ENCODE data around the gene CNTFR.

The CNTFR gene

DNA sequence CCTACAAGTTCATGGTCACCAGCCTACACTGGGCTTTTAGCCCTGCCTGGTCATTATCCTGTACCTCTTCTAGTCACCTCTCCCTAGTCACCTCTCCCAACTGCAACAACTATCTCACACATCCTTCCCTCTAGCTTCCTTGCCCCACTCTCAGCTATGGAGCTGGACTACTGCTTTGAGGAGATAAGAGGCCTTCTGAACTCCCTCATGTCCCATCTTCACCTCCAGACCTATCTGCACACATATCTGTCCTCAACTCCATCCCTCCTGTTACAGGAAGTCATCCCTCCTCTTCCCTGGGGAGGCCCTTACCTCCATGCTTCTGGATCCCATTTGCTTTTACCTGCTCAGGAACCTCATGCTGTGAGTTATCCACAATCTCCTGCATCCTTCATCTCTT, 16.7 kb upstream of the CNTFR start:
- Mint-ChIP-seq H3K27me3 (no peaks in the 10 kb centered on the region), H3K9me3 (no peaks in the 10 kb centered on the region), H3K27ac (no peak overlapping the region), H3K4me1 (peaks cover 2% of the 10 kb centered on the region), H3K4me3 (no peak overlapping the region)
- ATAC-seq (no peak), DNase-seq (no peak)

DNA sequence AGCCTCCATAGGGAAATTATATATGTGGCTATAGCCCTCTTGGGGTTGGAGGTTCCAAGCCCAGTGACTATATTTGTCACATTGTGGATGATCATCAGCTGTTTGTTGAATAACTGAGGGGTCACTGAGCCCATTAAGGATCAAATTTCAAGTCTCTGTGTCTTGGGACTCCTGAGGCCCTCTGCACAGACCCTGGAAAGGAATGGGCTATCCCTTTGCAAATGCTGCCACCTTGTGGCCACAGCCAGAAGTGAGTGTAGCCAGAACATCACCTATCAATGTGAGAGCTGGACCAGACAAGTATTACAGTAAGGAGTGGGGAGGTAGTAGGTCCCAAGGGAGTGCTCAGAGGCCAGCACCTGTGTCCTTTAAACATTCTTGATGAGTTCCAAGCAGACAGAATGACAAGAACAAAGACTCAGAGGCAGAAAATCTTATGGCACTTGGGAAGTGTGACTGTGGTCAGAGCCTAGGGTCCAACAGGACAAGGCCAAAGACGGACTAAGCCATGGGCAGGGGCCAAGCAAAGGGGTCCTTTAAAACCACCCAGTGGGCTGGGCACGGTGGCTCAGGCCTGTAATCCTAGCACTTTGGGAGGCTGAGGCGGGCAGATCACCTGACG, 14.2 kb upstream of the CNTFR start:
- Mint-ChIP-seq H3K27ac (no peak overlapping the region), H3K4me3 (no peak overlapping the region), H3K4me1 (no peaks in the 10 kb centered on the region), H3K9me3 (no peaks in the 10 kb centered on the region), H3K27me3 (no peaks in the 10 kb centered on the region)
- ATAC-seq (peak; percentile 92), DNase-seq (peak; percentile 76 to 78)

DNA sequence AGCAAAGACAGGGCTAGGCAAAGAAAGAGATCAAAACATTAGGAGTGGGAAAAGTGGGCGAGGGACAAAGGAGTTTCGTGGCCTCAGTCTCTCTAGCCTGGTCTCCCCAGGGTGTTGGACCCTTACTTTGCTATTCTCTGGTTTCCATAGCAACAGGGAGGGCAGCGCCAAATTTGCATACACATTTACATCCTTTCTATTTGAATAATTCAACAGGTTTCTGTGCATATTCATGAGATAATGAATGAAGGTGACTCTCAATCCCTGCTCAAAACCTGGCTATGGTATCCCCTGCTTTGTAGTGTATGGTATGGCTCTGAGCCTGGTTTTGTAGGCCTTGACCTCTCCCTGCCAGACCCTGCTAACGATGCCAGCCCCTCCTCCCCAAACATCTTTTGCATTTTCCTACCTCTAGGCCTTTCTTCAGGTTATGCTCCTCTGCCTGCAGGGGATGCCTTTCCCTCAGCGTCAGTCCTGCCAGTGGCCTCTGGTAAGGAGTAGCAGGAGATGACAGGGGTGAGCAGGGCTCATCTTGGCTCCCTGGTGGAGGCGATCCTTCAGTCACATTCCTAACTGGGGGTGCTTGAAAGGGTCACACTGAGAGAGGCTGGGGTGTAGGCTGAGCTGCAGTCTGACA, 12.5 kb upstream of the CNTFR start:
- H3K9me3 Mint-ChIP-seq, result no peaks in the 10 kb centered on the region
- no peak for DNase-seq
- no peak for ATAC-seq
- H3K4me3 Mint-ChIP-seq, result no peak overlapping the region
- no peak overlapping the region for H3K27ac Mint-ChIP-seq
- no peaks in the 10 kb centered on the region for H3K27me3 Mint-ChIP-seq
- H3K4me1 Mint-ChIP-seq, result no peaks in the 10 kb centered on the region

DNA sequence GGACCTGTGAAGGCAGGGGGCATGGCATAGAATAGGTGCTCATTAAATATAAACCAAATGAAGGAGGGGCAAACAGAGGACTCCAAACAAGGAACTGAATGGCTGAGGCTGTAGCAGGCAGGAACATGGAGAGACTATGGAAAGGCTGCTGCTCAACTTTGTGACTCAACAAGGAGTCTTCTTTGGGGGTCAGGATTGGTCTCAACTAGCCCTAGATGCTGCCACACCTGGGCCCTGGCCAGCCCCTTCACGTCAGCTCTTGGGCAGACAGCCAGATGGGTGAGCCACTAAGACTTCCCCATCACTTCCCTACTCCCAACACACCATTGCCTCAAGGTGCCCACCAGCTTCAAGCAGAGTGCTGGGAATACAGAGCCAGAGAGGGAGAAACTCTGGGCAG, 11.4 kb upstream of the CNTFR start:
- H3K9me3 Mint-ChIP-seq, result no peaks in the 10 kb centered on the region
- no peak overlapping the region for H3K4me3 Mint-ChIP-seq
- no peak for ATAC-seq
- peaks cover 10% of the 10 kb centered on the region for H3K27me3 Mint-ChIP-seq
- DNase-seq, result no peak
- H3K4me1 Mint-ChIP-seq, result no peaks in the 10 kb centered on the region
- H3K27ac Mint-ChIP-seq, result no peak overlapping the region

DNA sequence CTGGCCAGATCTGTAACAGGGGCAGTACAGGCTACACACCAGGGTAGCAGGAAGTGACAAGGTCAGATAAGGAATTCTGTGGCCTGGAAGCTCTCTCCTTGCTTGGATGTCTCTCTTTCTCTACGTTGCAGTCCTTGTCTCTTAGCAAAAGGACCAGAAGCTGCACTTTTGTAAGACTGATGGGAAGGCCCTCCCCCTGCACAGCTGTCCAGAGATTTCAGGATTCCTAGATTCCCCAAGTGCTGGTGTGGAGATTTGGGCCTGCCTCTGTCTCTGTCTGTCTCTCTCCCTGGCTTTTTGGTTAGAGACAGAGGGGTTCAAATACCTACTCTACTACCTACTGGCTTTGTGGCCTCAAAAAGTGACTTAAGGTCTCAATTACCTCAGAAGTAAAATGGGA, 10.0 kb upstream of the CNTFR start:
- H3K27me3 Mint-ChIP-seq, result peaks cover 11% of the 10 kb centered on the region
- no peaks in the 10 kb centered on the region for H3K9me3 Mint-ChIP-seq
- H3K4me3 Mint-ChIP-seq, result no peak overlapping the region
- DNase-seq (no peak), ATAC-seq (no peak)
- no peaks in the 10 kb centered on the region for H3K4me1 Mint-ChIP-seq
- H3K27ac Mint-ChIP-seq, result no peak overlapping the region

DNA sequence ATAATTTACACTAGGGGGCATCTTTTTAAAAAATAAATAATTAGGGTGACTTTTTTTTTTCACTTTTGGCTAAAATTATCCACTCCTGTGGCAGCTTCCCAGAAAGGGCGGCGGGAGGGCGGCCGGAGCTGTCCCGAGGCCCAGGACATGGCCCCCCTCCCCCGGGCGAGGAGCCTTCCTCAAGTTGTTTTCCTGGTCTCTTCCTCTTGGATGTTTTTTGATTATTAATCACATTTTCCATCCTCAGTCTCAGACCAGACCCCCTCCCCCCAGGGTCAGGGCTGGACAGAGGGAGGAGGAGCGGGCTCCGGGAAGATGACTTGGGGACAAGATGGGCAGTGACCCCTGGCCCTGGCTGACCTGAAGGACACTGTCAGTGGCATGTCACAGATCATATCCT, 4.7 kb upstream of the CNTFR start:
- ATAC-seq, result no peak
- H3K4me1 Mint-ChIP-seq, result peaks cover 38% of the 10 kb centered on the region
- no peaks in the 10 kb centered on the region for H3K9me3 Mint-ChIP-seq
- no peak overlapping the region for H3K27ac Mint-ChIP-seq
- peaks cover 56% of the 10 kb centered on the region for H3K27me3 Mint-ChIP-seq
- H3K4me3 Mint-ChIP-seq, result no peak overlapping the region
- no peak for DNase-seq

DNA sequence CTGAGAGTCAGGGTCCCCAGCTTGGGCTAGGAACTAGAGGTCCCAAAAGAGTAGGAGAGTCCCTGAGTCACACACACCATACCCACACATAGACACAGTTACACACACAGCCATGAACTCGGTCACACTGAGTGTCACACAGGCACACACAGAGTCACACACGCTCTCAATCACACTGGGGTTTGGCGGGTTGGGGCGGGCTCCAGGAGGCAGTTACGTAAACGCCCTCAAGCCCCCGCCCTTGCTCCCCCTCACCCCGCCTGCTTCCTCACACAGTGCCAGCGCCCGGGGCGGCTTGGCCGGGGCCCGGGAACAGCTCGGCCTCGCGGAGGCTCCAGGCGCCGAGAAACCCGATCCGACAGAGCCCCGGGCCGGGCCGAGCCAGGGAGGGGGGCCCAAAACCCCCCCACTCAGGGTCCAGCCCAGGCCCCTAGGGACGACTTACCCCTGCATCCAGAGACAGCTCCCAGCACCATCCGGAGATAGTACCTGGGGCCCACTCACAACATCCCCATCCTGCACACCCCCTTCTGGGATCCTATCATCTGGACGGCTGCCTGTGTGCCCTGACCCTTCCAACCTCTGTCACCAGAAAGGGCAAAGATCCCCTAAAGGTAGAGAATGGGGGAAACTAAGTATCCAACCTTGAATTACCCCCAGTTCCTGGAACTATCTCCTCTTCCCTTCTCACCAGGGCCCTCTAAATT, 3.5 kb upstream of the CNTFR start:
- H3K4me1 Mint-ChIP-seq, result peaks cover 48% of the 10 kb centered on the region
- peaks cover 67% of the 10 kb centered on the region for H3K27me3 Mint-ChIP-seq
- H3K27ac Mint-ChIP-seq, result no peak overlapping the region
- H3K9me3 Mint-ChIP-seq, result no peaks in the 10 kb centered on the region
- ATAC-seq (peak; percentile 24), DNase-seq (no peak)
- H3K4me3 Mint-ChIP-seq, result no peak overlapping the region

DNA sequence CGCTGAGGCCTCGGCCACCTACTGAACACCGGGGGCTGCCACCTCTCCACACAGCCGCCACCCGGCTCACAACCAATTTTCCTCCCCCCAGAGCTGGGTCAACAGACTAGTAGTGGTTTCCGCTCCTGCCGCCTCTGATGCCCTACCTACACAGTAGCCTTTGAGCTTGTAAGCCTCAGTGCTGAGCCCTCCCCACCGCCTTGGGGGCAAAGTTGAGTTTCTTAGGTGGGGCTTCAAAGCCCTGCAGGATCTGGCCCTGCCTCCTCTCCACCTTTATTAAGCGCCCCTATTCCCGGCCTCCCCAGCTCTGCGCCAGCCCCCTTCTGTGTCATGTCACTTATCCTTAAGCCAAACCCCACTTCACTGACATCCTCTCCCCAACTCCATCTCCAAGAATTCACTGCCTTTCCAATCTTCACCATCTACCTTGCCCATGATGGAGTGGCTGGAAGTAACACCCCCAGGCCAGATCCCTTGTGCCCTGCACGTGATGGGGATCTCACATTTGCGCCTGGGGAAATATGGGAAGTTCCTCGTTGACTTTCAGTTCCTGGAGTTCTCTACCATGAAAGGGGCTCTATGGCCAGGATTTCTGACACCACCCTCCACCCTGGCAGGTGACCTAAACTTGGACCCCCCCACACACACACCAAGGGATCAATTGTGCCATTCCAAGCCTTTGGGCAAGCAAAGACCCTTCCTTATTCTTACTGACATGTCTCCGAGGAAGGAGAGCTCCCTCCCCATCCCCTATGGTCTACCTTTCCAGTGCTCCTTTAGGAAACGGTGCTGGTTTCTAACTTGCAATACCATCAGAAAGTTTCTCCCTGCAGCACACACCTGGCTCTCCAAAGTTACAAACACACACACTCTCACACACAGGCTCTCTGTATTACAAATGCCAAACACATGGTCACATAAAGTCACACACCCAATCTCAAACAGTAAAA, 2.7 kb upstream of the CNTFR start:
- H3K27me3 Mint-ChIP-seq, result peaks cover 75% of the 10 kb centered on the region
- peaks cover 48% of the 10 kb centered on the region for H3K4me1 Mint-ChIP-seq
- no peaks in the 10 kb centered on the region for H3K9me3 Mint-ChIP-seq
- ATAC-seq, result no peak
- no peak for DNase-seq
- peak overlapping the region; percentile 73 to 84 for H3K4me3 Mint-ChIP-seq
- H3K27ac Mint-ChIP-seq, result no peak overlapping the region

DNA sequence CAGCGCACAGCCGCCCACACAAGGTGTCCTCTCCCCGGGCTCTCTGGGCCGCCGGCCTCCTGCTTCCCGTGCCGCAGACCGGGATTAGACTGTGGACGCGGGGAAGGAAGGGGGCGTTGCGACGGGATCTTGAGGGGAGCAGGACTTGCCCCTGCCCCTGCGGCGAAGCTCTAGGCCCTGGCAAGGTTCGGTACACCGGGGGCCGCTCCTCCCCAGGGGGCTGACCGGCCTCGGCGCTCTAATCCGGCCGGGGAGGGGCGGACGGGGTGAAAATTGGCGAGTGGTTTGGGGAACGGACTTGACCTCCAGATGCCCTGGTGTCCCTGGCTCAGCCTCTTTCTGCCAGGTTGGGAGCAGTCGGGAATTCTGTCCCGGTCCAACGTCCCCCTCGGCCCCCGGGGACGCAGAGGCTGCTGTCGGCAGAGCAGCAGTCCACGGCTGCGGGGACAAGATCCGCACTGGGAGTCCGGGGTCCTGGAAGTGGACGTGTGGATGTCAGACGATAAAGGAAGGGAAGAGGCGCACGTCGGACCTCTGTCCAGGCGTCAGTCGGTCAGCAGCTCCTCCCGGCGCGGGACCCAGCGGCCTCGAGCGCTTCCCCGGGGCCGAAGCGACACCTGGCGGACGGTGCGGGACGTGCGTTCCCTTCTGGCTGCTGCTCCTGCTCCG, 1.9 kb upstream of the CNTFR start:
- Mint-ChIP-seq H3K27ac (no peak overlapping the region), H3K4me1 (peaks cover 48% of the 10 kb centered on the region), H3K27me3 (peaks cover 79% of the 10 kb centered on the region), H3K9me3 (no peaks in the 10 kb centered on the region), H3K4me3 (peak overlapping the region; percentile 73 to 84)
- DNase-seq, result peak; percentile 79 to 81
- ATAC-seq, result peak; percentile 79

DNA sequence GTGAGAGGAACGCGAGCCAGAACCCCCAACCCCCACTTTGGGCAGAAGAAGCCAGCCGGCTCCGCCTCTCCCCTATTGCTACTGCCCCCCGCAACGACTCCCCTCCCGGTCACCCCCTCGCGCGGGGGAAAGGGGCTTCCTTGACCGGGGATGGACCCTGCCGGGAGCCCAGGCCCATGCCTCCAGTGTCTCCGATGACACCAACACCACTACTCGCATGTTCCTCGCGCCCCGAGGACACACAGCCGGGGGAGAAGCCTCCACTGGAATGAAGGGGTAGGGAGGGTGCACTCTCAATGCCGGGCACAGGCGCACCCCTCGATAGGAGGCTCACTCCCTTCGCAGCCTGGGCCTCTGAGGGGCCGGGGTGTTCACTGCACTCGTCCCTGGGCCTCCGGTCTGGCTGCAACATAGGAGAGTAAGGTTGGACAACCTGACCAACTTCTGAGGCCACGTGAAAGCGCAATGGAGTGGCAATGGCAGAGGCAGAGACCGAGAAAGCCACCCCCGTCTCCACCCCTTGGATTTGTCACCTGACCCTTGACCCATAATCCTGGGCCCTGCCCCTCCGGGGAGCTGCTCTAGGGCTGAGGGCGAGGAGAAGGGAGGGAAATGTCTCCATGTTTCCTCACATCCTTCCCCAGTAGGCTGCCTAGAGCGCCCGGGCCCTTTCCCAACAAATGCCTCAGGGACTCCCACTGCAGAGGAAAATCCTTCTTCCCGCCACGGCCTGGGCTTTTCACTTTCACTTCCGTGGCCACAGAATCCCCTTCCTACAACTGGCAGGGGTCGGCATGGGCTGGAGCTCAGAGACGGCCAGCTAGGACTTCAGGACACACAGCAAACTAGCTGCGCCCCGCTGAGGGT, 1.1 kb upstream of the CNTFR start:
- H3K4me1 Mint-ChIP-seq, result peaks cover 48% of the 10 kb centered on the region
- ATAC-seq (peak; percentile 25), DNase-seq (peak in 1 of 2 donors; percentile 21)

DNA sequence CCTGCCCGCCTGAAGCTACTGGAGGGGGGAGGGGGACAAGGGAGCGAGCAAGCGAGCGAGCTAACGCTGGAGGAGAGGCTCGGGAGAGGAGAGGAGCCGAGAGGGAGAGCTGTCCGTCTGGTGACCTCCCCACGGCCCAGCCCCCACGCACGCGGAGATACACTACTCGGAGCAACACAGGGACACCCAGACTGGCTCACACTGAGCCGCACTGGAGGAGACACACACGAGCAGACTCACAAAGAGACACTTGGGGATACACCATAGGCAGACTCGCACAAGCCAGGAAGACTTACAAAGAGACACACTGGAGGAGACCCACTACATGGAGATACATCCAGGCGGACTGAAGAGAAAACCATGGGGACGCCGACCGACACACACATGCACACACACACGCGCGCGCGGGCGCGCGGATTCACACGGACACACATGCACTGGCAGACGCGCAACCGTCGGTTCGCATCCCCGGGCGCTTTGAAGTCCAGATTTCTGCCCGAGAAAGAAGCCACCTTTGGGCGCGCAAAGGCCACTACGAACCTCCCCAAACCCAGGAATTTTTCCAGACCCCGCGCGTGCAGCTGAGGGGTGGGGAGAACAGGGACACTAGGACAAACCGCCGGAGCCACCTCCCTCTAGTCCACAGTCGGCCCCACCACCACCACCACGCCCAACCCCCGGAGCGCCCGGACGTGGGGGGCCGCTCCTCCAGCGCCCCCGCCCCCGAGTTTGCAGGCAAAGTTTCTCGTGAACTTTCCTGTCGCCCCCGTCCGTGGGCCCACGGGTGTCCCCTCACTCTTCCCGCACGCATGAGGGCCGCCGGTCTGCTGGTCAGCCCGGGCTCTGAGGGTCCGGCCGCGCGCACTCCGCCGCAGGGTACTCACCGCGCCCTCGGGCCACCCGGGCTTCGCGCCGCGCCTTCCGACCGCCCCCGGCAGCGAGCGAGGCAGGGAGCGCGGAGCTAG, 571 bp downstream of the CNTFR start:
- H3K27me3 Mint-ChIP-seq, result peaks cover 97% of the 10 kb centered on the region
- peak overlapping the region; percentile 9 to 56 for H3K4me3 Mint-ChIP-seq
- no peak for ATAC-seq

More for the DNA sequence above, 1.1 kb upstream of the CNTFR start:
- Mint-ChIP-seq H3K27ac (no peak overlapping the region), H3K9me3 (no peaks in the 10 kb centered on the region), H3K27me3 (peaks cover 81% of the 10 kb centered on the region), H3K4me3 (peak overlapping the region; percentile 73 to 84)

DNA sequence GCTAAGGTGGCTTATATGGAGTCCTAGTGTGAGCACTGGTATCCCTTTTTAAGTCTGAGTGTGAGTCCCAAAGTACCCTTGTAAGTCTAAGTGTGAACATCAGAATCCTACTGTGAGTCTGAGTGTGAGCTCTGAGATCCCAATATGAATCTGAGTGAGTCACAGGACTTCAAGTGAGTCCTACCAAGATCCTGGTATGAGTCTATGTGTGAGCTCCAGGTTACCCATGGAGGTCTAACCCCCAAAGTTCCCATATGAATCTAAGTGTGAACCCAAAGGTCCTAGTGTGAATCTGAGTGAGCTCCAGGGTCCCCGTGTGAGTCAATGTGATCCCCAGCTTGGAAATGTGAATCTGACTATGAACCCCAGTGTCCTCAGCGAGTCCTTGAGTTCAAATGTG, 2.3 kb downstream of the CNTFR start:
- H3K4me3 Mint-ChIP-seq, result no peak overlapping the region
- DNase-seq, result no peak
- H3K9me3 Mint-ChIP-seq, result no peaks in the 10 kb centered on the region
- no peak for ATAC-seq
- H3K27me3 Mint-ChIP-seq, result peaks cover 82% of the 10 kb centered on the region
- peaks cover 36% of the 10 kb centered on the region for H3K4me1 Mint-ChIP-seq
- H3K27ac Mint-ChIP-seq, result no peak overlapping the region

More for the DNA sequence above, 571 bp downstream of the CNTFR start:
- Mint-ChIP-seq H3K9me3 (no peaks in the 10 kb centered on the region), H3K27ac (no peak overlapping the region), H3K4me1 (peaks cover 48% of the 10 kb centered on the region)
- DNase-seq, result no peak

DNA sequence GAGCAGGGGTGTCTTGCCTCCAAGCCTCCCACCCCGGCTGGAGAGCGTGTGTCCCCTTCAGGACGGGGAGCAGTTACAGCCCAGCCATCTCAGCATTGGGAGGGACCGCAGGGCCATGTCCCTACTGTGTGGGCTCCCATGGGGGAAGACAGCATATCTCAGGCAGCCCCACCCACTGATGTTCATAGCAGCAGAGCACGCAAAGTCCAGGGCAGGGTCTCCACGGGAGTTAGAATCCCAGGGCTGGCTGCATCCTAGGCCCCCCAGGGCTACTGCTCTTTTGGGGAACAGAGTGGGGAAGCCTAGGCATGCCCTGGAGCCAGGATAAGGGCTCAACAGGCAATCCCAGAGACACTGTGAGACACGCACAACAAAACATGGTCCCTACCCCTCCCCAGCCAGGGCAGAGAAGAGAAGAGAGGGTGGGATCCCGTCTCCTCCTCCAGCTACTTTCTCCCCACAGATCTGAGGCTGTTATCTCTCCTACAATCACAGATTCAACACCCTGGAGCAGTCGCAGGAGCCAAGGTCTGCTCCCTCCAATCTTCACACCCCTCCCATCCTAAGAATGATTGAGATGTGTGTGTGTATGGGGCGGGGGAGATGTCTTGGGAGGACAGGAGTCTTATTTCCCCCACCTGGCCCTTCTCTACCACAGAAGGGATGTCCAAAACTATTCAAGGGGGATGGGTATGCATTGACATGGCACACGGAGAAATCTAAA, 3.4 kb downstream of the CNTFR start:
- Mint-ChIP-seq H3K9me3 (no peaks in the 10 kb centered on the region), H3K4me3 (no peak overlapping the region), H3K27ac (no peak overlapping the region), H3K27me3 (peaks cover 73% of the 10 kb centered on the region), H3K4me1 (peaks cover 25% of the 10 kb centered on the region)
- ATAC-seq (no peak), DNase-seq (no peak)
